ENCODE results near the gene ATP8B3. TPM values are rescaled to one million over a fixed set of nuclear protein-coding genes. Genes with fewer than 3 reads are reported as not detected.
A peak's percentile ranks its signal among the peaks of the same experiment; 100 is the strongest.

The ATP8B3 gene
- total and polyA plus RNA-seq, 3 experiments from 2014 or later = 0.97 to 2.4 (median 1.6) TPM

DNA sequence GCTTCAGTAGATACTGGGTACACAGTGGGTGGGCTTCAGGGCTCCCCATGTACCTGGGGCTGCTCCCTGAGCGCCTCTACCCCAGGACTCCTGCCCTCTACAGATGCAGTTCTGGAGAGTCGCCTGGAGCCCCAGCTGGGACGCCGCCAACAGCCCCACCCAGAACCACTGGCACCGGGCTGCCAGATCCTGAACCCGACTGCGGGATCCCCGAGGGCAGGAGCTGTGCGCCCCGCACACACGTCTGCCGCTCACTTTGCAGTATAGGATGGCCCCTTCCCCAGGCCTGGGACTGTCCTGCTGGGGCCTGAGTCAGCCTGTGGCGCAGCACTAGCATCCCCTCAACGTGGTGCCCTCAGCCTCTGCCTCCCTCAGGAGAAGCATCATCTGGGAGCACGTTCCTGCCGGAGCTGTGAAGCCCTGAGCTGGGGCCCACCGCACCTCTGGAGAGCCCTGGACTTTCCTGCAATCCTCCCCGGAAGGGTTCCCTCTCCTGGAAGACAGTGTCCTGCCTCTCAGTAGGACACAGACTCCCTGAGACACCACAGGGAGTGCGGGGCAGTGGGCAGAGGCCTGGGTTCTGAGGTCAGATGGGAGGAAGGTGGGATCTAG is 32.5 kb upstream of the ATP8B3 start:
- H3K9me3 Mint-ChIP-seq = no peaks in the 10 kb centered on the region
- Histone ChIP-seq H3K9me3 (ENCODE audit: low read length) (no peaks in the 10 kb centered on the region), H3K4me3 (ENCODE audit: low read length) (no peak overlapping the region), H3K27me3 (ENCODE audit: insufficient read depth, low read length, poor library complexity, severe bottlenecking) (no peaks in the 10 kb centered on the region), H3K27ac (ENCODE audit: low read depth, low read length) (no peak overlapping the region), H3K36me3 (ENCODE audit: insufficient read depth, low read length) (peaks cover 5% of the 10 kb centered on the region), H3K4me1 (ENCODE audit: insufficient read depth, low read length) (peaks cover 57% of the 10 kb centered on the region)
- peaks cover 47 to 73% (median 55%) of the 10 kb centered on the region in 3 donors for H3K4me1 Mint-ChIP-seq
- POLR2A ChIA-PET = no interaction called here
- H3K36me3 Mint-ChIP-seq = peaks cover 0 to 30% (median 0%) of the 10 kb centered on the region in 3 donors
- no peaks in the 10 kb centered on the region for H3K27me3 Mint-ChIP-seq
- H3K4me3 Mint-ChIP-seq = peak overlapping the region in 3 of 7 donors; percentile 20 to 54 (median 37)
- CTCF ChIA-PET = interaction anchor here (2.3 kb wide), 1 partner anchor 19 kb away, joined by 8 read pairs; no protein-coding TSS in a partner anchor
- H3K27ac Mint-ChIP-seq = peak overlapping the region in 2 of 8 donors; percentile 48 to 54
- DNase-seq = no peak

DNA sequence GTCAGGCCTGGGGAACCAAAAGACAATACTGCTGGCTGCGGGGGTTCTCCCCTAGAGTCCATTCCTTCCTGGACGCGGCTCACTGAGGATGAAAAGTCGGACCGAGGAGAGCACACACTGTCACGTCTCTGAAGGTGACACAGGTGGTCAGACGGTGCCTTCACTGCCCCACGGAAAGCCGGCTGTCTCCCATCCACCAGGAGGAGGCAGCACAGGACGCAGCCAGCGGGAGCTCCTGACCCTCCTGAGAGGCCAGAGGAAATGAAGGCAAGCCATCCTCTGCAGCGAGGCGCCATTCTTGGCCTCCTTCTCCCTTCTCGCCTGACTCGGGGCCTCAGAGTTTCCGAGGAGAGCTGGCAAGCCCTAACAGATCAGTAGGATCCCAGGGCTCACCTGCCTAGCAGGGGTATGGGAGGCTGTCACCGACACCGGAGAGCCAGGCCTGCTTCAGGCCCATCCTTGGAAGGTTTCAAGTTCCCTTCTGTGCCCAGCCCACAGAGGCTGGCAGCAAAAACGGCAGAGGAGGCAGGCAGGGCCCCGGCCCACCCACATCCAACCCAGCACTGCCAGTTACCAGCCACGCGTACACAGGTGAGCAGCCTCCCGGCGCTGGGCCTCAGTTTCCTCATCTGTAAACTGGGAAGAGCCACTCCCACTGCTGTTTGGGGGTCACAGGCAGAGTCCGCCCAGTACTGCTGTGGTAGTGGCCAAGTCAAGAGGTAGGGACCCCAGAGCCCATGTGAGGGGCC is 31.7 kb upstream of the ATP8B3 start:
- Mint-ChIP-seq H3K27ac (peak overlapping the region in 2 of 8 donors; percentile 54 to 73), H3K4me3 (peak overlapping the region in 1 of 7 donors; percentile 18), H3K36me3 (peaks cover 0 to 32% (median 0%) of the 10 kb centered on the region in 3 donors), H3K4me1 (peaks cover 47 to 75% (median 53%) of the 10 kb centered on the region in 3 donors), H3K27me3 (no peaks in the 10 kb centered on the region), H3K9me3 (no peaks in the 10 kb centered on the region)
- Histone ChIP-seq H3K27ac (ENCODE audit: low read depth, low read length) (no peak overlapping the region), H3K9me3 (ENCODE audit: low read length) (no peaks in the 10 kb centered on the region), H3K27me3 (ENCODE audit: insufficient read depth, low read length, poor library complexity, severe bottlenecking) (no peaks in the 10 kb centered on the region), H3K4me3 (ENCODE audit: low read length) (no peak overlapping the region), H3K4me1 (ENCODE audit: insufficient read depth, low read length) (peaks cover 54% of the 10 kb centered on the region), H3K36me3 (ENCODE audit: insufficient read depth, low read length) (peaks cover 5% of the 10 kb centered on the region)
- no peak for DNase-seq
- ChIA-PET CTCF (interaction anchor here (1.2 to 2.3 kb wide), 3 partner anchors 11 to 18 kb away, joined by 3 to 8 read pairs (median 8); no protein-coding TSS in a partner anchor), POLR2A (no interaction called here)

DNA sequence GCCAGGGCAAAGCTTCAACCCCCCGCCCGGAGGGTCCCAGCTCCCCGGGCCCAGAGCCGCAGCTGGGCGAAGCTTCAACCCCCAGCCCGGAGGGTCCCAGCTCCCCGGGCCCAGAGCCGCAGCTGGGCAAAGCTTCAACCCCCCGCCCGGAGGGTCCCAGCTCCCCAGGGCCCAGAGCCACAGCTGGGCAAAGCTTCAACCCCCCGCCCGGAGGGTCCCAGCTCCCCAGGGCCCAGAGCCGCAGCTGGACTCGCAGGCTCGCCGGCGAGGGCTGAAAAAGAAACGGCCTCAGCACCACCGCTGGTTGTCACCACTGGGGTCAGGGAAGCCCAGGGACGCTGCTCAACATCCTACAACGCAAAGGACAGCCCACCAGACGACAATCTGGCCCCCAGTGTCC is 31.0 kb upstream of the ATP8B3 start:
- ChIA-PET CTCF (interaction anchor here (1.2 to 2.2 kb wide), 2 partner anchors 10 to 17 kb away, joined by 3 to 8 read pairs; no protein-coding TSS in a partner anchor), POLR2A (interaction anchor here (0.5 kb wide), 1 partner anchor 352 kb away, joined by 5 read pairs; the partner anchor contains the start of gene REEP6)
- no peak for DNase-seq
- no peak overlapping the region for H3K4me3 ChIP-seq (ENCODE audit: low read length)
- H3K4me3 Mint-ChIP-seq = no peak overlapping the region
- peaks cover 0 to 32% (median 0%) of the 10 kb centered on the region in 3 donors for H3K36me3 Mint-ChIP-seq
- H3K36me3 ChIP-seq (ENCODE audit: insufficient read depth, low read length) = peaks cover 5% of the 10 kb centered on the region
- H3K9me3 ChIP-seq (ENCODE audit: low read length) = no peaks in the 10 kb centered on the region
- no peaks in the 10 kb centered on the region for H3K27me3 ChIP-seq (ENCODE audit: insufficient read depth, low read length, poor library complexity, severe bottlenecking)
- H3K9me3 Mint-ChIP-seq = no peaks in the 10 kb centered on the region
- H3K4me1 Mint-ChIP-seq = peaks cover 45 to 72% (median 51%) of the 10 kb centered on the region in 3 donors
- H3K4me1 ChIP-seq (ENCODE audit: insufficient read depth, low read length) = peaks cover 52% of the 10 kb centered on the region
- no peaks in the 10 kb centered on the region for H3K27me3 Mint-ChIP-seq
- H3K27ac Mint-ChIP-seq = peak overlapping the region in 2 of 8 donors; percentile 47 to 73
- H3K27ac ChIP-seq (ENCODE audit: low read depth, low read length) = no peak overlapping the region

DNA sequence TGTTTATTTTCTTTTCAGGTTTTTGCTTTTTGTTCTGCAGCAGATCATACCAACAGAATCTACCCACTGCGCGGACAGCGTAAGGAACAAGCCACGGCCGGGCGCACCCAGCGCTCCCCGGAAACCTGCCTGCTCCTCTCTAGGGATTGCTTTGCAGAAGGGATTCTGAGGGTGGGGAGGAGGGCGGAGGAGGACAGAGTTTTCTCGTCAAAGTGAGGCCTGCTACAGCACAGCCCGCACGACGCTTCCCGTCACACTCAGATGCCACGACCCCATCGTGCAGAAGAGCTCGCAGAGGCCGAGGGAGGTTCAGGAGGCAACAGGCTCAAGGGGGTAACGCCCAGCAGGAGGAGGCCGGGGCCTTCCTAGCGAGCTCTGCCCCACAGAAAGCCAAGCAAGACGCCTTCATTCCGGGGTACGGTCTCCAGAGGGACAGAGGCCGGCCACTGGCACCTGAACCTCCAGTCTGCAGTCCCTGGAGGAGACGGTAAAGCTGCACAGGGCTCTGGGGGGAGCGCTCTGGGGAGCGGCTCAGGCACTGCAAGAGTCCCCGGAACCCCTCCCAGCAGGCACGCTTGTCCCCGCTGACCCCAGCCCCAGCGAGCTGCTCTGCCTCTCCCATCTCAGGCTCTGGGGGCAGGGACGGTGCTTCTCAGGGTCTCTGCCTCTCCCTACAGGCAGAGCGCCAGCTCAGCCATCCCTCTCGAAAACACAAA is 29.3 kb upstream of the ATP8B3 start:
- H3K4me3 ChIP-seq (ENCODE audit: low read length) = no peak overlapping the region
- ChIA-PET POLR2A (no interaction called here), CTCF (interaction anchor here (1.6 to 2.2 kb wide), 2 partner anchors 15 to 17 kb away, joined by 3 to 8 read pairs; no protein-coding TSS in a partner anchor)
- Mint-ChIP-seq H3K27me3 (no peaks in the 10 kb centered on the region), H3K4me1 (peaks cover 37 to 72% (median 40%) of the 10 kb centered on the region in 3 donors), H3K36me3 (peaks cover 0 to 28% (median 0%) of the 10 kb centered on the region in 3 donors), H3K27ac (peak overlapping the region in 2 of 8 donors; percentile 51 to 64), H3K4me3 (peak overlapping the region in 2 of 7 donors; percentile 10 to 61), H3K9me3 (no peaks in the 10 kb centered on the region)
- no peaks in the 10 kb centered on the region for H3K27me3 ChIP-seq (ENCODE audit: insufficient read depth, low read length, poor library complexity, severe bottlenecking)
- no peak overlapping the region for H3K27ac ChIP-seq (ENCODE audit: low read depth, low read length)
- H3K9me3 ChIP-seq (ENCODE audit: low read length) = no peaks in the 10 kb centered on the region
- H3K36me3 ChIP-seq (ENCODE audit: insufficient read depth, low read length) = peaks cover 5% of the 10 kb centered on the region
- H3K4me1 ChIP-seq (ENCODE audit: insufficient read depth, low read length) = peaks cover 38% of the 10 kb centered on the region
- DNase-seq = no peak

DNA sequence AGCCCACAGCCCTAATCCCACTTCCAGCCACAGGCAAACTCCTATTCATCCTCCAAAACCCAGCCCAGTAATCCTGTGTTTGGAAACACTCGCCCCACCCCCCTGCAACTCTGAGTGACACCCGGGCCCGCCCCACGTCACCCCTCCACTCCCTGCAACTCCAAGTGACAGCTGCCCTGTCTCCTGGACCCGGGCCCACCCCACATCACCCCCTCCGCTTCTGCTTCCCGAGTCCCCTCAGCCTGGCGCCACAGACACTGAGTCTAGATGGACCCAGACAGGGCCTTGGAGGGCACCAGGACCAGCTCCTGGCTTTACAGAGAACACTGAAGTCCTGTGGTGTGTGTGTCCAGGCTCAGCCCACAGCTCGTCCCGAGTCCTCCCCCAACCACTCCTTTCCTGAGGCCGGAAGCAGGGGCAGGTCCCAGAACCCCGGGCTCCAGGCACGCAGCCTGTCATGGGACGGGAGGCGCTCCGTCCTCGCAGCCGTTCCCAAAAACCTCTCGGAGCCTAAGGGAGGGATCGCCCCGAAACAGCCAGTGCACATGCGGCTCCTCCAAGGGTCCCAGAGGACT is 28.6 kb upstream of the ATP8B3 start:
- Mint-ChIP-seq H3K4me1 (peaks cover 32 to 71% (median 32%) of the 10 kb centered on the region in 3 donors), H3K27ac (peak overlapping the region in 3 of 8 donors; percentile 23 to 64 (median 39)), H3K9me3 (no peaks in the 10 kb centered on the region), H3K27me3 (no peaks in the 10 kb centered on the region), H3K36me3 (peaks cover 0 to 23% (median 0%) of the 10 kb centered on the region in 3 donors), H3K4me3 (peak overlapping the region in 1 of 7 donors; percentile 27)
- no peak for DNase-seq
- Histone ChIP-seq H3K4me1 (ENCODE audit: insufficient read depth, low read length) (peaks cover 30% of the 10 kb centered on the region), H3K27me3 (ENCODE audit: insufficient read depth, low read length, poor library complexity, severe bottlenecking) (no peaks in the 10 kb centered on the region), H3K4me3 (ENCODE audit: low read length) (no peak overlapping the region), H3K27ac (ENCODE audit: low read depth, low read length) (no peak overlapping the region), H3K9me3 (ENCODE audit: low read length) (no peaks in the 10 kb centered on the region), H3K36me3 (ENCODE audit: insufficient read depth, low read length) (peaks cover 5% of the 10 kb centered on the region)
- CTCF ChIA-PET = interaction anchor here (4.9 kb wide), 1 partner anchor 15 kb away, joined by 36 read pairs; no protein-coding TSS in a partner anchor
- POLR2A ChIA-PET = no interaction called here

DNA sequence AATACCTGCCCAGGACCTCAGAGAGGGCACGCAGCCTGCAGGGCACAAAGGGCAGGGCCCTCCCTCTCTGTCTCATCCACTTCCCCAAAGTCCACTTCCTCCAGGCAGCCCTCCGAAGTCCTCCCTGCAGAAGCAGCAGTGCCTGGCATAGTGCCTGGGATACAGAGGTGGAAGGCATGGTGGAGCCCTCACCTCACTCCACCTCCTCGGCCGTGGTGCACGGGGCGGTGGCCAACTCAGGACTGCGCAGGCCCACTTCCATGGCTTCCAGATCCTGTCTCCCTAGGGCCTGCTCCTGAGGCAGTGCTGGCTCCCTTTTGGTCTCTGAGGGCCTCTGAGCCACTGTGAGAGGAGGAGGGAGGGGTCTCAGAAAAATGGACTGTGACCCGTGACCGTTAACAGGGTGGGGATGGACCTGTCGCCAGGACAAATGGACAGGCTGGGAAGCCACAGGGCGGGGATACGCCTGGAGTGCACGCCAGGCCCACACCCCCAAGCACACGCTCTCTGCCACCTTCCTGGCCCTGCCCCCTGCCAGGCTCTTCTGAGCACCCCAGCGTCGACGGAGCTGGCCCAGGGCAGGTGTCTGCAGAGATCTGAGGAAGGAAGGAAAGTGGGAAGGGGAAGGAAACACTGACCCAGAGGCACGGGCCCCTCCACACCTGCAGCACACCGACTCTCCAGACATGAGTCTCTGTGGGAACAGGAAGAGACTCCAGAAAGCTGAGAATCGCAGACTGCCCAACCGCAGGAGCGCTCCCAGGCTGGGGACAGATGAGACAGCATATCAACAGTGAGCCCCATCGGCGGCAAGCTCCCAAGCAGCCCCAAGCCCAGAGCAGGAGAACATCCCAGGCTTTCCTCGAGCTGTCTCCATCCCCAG is 27.8 kb upstream of the ATP8B3 start:
- H3K4me1 ChIP-seq (ENCODE audit: insufficient read depth, low read length) = peaks cover 23% of the 10 kb centered on the region
- POLR2A ChIA-PET = no interaction called here
- H3K4me1 Mint-ChIP-seq = peaks cover 32 to 66% (median 32%) of the 10 kb centered on the region in 3 donors
- peak overlapping the region in 1 of 7 donors; percentile 32 for H3K4me3 Mint-ChIP-seq
- H3K4me3 ChIP-seq (ENCODE audit: low read length) = no peak overlapping the region
- CTCF ChIA-PET = interaction anchor here (2.8 to 4.9 kb wide), 3 partner anchors 9 to 14 kb away, joined by 12 to 36 read pairs (median 16); partner anchors contain the start of gene REXO1
- DNase-seq = no peak
- peaks cover 0 to 22% (median 0%) of the 10 kb centered on the region in 3 donors for H3K36me3 Mint-ChIP-seq
- no peaks in the 10 kb centered on the region for H3K9me3 Mint-ChIP-seq
- H3K27ac ChIP-seq (ENCODE audit: low read depth, low read length) = no peak overlapping the region
- no peaks in the 10 kb centered on the region for H3K9me3 ChIP-seq (ENCODE audit: low read length)
- no peaks in the 10 kb centered on the region for H3K27me3 Mint-ChIP-seq
- no peaks in the 10 kb centered on the region for H3K36me3 ChIP-seq (ENCODE audit: insufficient read depth, low read length)
- peak overlapping the region in 3 of 8 donors; percentile 23 to 39 (median 32) for H3K27ac Mint-ChIP-seq
- H3K27me3 ChIP-seq (ENCODE audit: insufficient read depth, low read length, poor library complexity, severe bottlenecking) = no peaks in the 10 kb centered on the region

Data from CD8-positive, alpha-beta memory T cell (primary cell).